ENCODE results near the gene MSRB3.

GRCh38 chr12:65282840-65283239 lies 4.4 kb downstream of the MSRB3 start:
- no peak for TF ChIP-seq EZH2 (IDR thresholded peaks at IDR 0.05)
- no peak for TF ChIP-seq POLR2AphosphoS5 (IDR thresholded peaks at IDR 0.05; ENCODE audit: borderline replicate concordance, low read depth, low read length)
- no peak for TF ChIP-seq FOXP2 (optimal IDR thresholded peaks at IDR 0.05; ENCODE audit: control extremely low read depth, extremely low read length, insufficient read depth)
